Ovary (tissue), 3 donors: ENCODE measurements around the gene ETHE1.

Experiments used
- CTCF ChIP-seq, 3 donors: fragments of 450-650 bp in 2 of 3; fragments of 200-600 bp in 1 of 3; IDR thresholded peaks; one replicate each; pipeline versions ENCODE4 v1.5.1 to v1.8.0; 2016 to 2022; ENCODE audit warnings: antibody characterized with exemption in 3 of 3, mild to moderate bottlenecking in 1 of 3
- POLR2A ChIP-seq: fragments of 450-650 bp; IDR thresholded peaks from one replicate; pipeline ENCODE4 v1.6.1; 2017; ENCODE audit warnings: antibody characterized with exemption, mild to moderate bottlenecking, moderate library complexity
- donor health status: DM: no; HTN: no; CAD: no.

GRCh38 chr19:43468354-43469159 is 58.4 kb downstream of the ETHE1 start:
- TF ChIP-seq POLR2A: no peak
- TF ChIP-seq CTCF (IDR thresholded peaks at IDR 0.05): no peak
